ENCODE results near the gene SCD5. TPM values are rescaled to one million over a fixed set of nuclear protein-coding genes. Genes with fewer than 3 reads are reported as not detected.

SCD5 gene
- total and polyA plus RNA-seq, 2 of the 13 experiments (the other 11 are each of a cell fraction or from before 2014, with no cell fraction given) = not detected

- H3K4me1 ChIP-seq (ENCODE audit: insufficient read depth, low read length) = no peaks in the 10 kb centered on the region
- no peak overlapping the region for H3K4me3 ChIP-seq (replicated peaks in 1 of 3; ENCODE audit: insufficient read depth in 1 of 3, low read depth in 2 of 3, low read length in 3 of 3)
- peaks cover 2 to 7% of the 10 kb centered on the region in 2 experiments; a peak in 3 of 5 replicates for H3K27me3 ChIP-seq (ENCODE audit: control insufficient read depth in 1 of 2, insufficient read depth in 2 of 2, low read length in 2 of 2)
- no peak for FAIRE-seq
- ATAC-seq = no peak
- no peaks in the 10 kb centered on the region for H4K20me1 ChIP-seq (ENCODE audit: insufficient read depth, low read length)
- H3K27ac ChIP-seq (ENCODE audit: extremely low read length, insufficient read depth, low read length) = no peak overlapping the region
- no peak for DNase-seq (ENCODE audit: low spot score)
- POLR2A ChIA-PET = interaction anchor here (0.5 to 1.3 kb wide), 2 partner anchors 10 to 14 kb away, joined by 3 read pairs; no protein-coding TSS in a partner anchor
- no peaks in the 10 kb centered on the region for H3K79me2 ChIP-seq (ENCODE audit: insufficient read depth, low read length)
- H3K4me2 ChIP-seq (ENCODE audit: low read depth, low read length) = no peak overlapping the region
- H3K9ac ChIP-seq (ENCODE audit: insufficient read depth, low read depth, low read length) = no peak overlapping the region
- H3K36me3 ChIP-seq (replicated peaks in 1 of 2; ENCODE audit: control insufficient read depth in 1 of 2, insufficient read depth in 2 of 2, low read length in 2 of 2) = no peaks in the 10 kb centered on the region
- intact Hi-C loops (cut with micrococcal nuclease; ENCODE audit: unreplicated experiment) (no loop called here), in situ Hi-C loops (cut with HindIII; ENCODE audit: extremely low pct_ligation_motif_present, low pct_unique_long_range_greater_than_20kb) (no loop called here)
- H2AFZ ChIP-seq (ENCODE audit: low read length) = no peak overlapping the region
- H3K9me3 ChIP-seq (ENCODE audit: low read length) = no peaks in the 10 kb centered on the region; the same call in 1 of the 2 replicates
- 0% methylated on average over 1 of the region's 1 CpG for WGBS (ENCODE audit: low lambda C conversion rate)
- BruUV-seq (replicated peaks) = no TSS peak
- CTCF ChIA-PET (ENCODE audit: low intra/inter-chr PET ratio, low total read pairs) = no interaction called here
- TF ChIP-seq ZNF777 (CRISPR knock-in tag; IDR thresholded peaks at IDR 0.05) (no peak), ARNT (IDR thresholded peaks at IDR 0.05) (no peak), THAP8 (CRISPR knock-in tag; IDR thresholded peaks at IDR 0.05; ENCODE audit: borderline replicate concordance) (no peak), BORCS8-MEF2B (CRISPR knock-in tag; IDR thresholded peaks at IDR 0.05) (no peak), ZFP36 (IDR thresholded peaks at IDR 0.05; ENCODE audit: borderline replicate concordance, low read depth, low read length, partially characterized antibody) (no peak), ZNF451 (CRISPR knock-in tag; IDR thresholded peaks at IDR 0.05) (no peak), PAX8 (CRISPR knock-in tag; IDR thresholded peaks at IDR 0.05; ENCODE audit: borderline replicate concordance) (no peak), ZNF431 (CRISPR knock-in tag; IDR thresholded peaks at IDR 0.05; ENCODE audit: borderline replicate concordance, low read depth) (no peak), HMGXB3 (CRISPR knock-in tag; IDR thresholded peaks at IDR 0.05; ENCODE audit: borderline replicate concordance) (no peak), GMEB2 (CRISPR knock-in tag; IDR thresholded peaks at IDR 0.05; ENCODE audit: low read depth) (no peak), ZNF569 (CRISPR knock-in tag; IDR thresholded peaks at IDR 0.05; ENCODE audit: borderline replicate concordance) (no peak), ZBTB33 (CRISPR knock-in tag; IDR thresholded peaks at IDR 0.05) (no peak), USF2 (IDR thresholded peaks at IDR 0.05; ENCODE audit: low read depth, low read length) (no peak), USF2 (CRISPR knock-in tag; IDR thresholded peaks at IDR 0.05; ENCODE audit: borderline replicate concordance) (no peak)
Observed at GRCh38 chr4:82728301-82728700, 70.3 kb downstream of the SCD5 start.
